ENCODE results near the gene LTF. TPM values are rescaled to one million over a fixed set of nuclear protein-coding genes. Genes with fewer than 3 reads are reported as not detected.

Gene LTF
- total and polyA plus RNA-seq, 9 of the 15 experiments (the other 6 are each of a cell fraction or from before 2014, with no cell fraction given): 0.07 TPM; not detected in 8

DNA sequence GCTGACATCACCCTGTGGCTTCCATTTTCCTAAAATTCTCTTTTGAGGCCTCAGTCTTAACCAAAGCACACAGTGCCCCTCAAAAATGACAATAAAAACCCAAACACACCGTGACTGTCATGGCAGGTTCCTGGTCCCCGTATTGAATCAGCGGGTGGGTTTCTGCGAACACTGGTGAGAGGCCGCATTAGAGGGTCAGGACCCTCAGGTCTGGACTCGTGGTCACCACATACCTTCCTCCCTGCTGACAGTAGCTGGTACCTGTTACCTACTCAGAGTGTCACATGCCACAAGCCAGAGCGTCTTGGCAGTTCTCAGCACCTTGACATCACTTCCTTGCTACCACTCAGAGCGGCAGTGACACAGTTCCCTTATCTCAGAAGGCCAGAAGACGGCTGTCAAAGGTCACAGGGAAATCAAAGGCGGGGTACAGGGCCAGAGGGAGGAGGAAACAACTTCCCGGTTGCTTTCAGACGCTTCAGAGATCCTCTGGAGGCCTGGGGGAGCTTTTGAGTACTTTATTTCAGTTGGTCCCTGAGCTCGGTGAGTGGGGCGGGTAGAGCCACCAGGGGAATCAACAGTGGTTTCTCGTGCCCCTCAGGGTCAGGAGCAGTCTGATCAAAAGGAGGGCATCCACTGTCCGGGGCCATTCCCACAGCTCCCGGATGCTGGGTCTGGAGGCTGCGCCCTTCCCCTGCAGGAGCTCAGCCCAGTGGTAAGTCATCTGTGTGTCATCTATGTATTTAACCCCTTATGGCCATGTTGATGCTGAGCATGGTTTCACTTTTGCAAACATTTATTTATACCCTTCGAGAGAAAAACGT is 57.7 kb downstream of the LTF start, which contains the start of the genes CCR5AS and CCRL2 (continued):
- TF ChIP-seq FOXJ2 (tag; IDR thresholded peaks at IDR 0.05): peak; percentile 87
- peak; percentile 84 for TF ChIP-seq NEUROD1 (IDR thresholded peaks at IDR 0.05; ENCODE audit: borderline replicate concordance, low read depth, low read length, partially characterized antibody)
- no peak for TF ChIP-seq U2AF1 (optimal IDR thresholded peaks at IDR 0.05; ENCODE audit: low read depth, low read length)
- no peak for TF ChIP-seq KDM2B (CRISPR knock-in tag; IDR thresholded peaks at IDR 0.05)
- TF ChIP-seq, protein P1, sequence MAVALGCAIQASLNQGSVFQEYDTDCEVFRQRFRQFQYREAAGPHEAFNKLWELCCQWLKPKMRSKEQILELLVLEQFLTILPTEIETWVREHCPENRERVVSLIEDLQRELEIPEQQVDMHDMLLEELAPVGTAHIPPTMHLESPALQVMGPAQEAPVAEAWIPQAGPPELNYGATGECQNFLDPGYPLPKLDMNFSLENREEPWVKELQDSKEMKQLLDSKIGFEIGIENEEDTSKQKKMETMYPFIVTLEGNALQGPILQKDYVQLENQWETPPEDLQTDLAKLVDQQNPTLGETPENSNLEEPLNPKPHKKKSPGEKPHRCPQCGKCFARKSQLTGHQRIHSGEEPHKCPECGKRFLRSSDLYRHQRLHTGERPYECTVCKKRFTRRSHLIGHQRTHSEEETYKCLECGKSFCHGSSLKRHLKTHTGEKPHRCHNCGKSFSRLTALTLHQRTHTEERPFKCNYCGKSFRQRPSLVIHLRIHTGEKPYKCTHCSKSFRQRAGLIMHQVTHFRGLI (CRISPR knock-in tag; IDR thresholded peaks at IDR 0.05): peak; percentile 34; the same call in 1 of the 2 replicates
- peak; percentile 58 for TF ChIP-seq TAF1 (IDR thresholded peaks at IDR 0.05; ENCODE audit: control insufficient read depth, extremely low read depth, insufficient read depth, low read length, severe bottlenecking)
- no peak for TF ChIP-seq DNMT1 (IDR thresholded peaks at IDR 0.05)
- peak; percentile 93 for TF ChIP-seq SPI1 (IDR thresholded peaks at IDR 0.05; ENCODE audit: borderline replicate concordance, low read depth, low read length)
- peak; percentile 89 for TF ChIP-seq ERF (CRISPR knock-in tag; IDR thresholded peaks at IDR 0.05)
- TF ChIP-seq PML (IDR thresholded peaks at IDR 0.05; ENCODE audit: low read length): peak; percentile 91
- TF ChIP-seq POLR2G (IDR thresholded peaks at IDR 0.05; ENCODE audit: low read depth, low read length): peak; percentile 59; the same call in 1 of the 2 replicates
- TF ChIP-seq NFIC (IDR thresholded peaks at IDR 0.05): peak; percentile 88
- peak; percentile 90 for TF ChIP-seq SMARCE1 (IDR thresholded peaks at IDR 0.05)
- 0 out of 2 replicates have a peak, but pooled peaks have one; percentile 42 for TF ChIP-seq GMEB1 (CRISPR knock-in tag; IDR thresholded peaks at IDR 0.05)
- TF ChIP-seq EGR1 (conservative IDR thresholded peaks at IDR 0.05): peak; percentile 56
- peak; percentile 65 for TF ChIP-seq PTTG1 (tag; IDR thresholded peaks at IDR 0.05; ENCODE audit: low read depth)
- TF ChIP-seq FOXK2 (conservative IDR thresholded peaks at IDR 0.05 in 1 of 2, IDR thresholded peaks at IDR 0.05 in 1 of 2; ENCODE audit: low read depth in 2 of 2): peak; percentile 69 to 79; a peak in 3 of 4 replicates
- no peak for TF ChIP-seq ZNF408 (CRISPR knock-in tag; IDR thresholded peaks at IDR 0.05; ENCODE audit: low read depth)
- TF ChIP-seq, protein P2, sequence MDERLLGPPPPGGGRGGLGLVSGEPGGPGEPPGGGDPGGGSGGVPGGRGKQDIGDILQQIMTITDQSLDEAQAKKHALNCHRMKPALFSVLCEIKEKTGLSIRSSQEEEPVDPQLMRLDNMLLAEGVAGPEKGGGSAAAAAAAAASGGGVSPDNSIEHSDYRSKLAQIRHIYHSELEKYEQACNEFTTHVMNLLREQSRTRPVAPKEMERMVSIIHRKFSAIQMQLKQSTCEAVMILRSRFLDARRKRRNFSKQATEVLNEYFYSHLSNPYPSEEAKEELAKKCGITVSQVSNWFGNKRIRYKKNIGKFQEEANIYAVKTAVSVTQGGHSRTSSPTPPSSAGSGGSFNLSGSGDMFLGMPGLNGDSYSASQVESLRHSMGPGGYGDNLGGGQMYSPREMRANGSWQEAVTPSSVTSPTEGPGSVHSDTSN (CRISPR knock-in tag; IDR thresholded peaks at IDR 0.05; ENCODE audit: low read depth): peak; percentile 27; the same call in 1 of the 2 replicates
- TF ChIP-seq, protein P2 (tag; conservative IDR thresholded peaks at IDR 0.05; ENCODE audit: low read depth): peak; percentile 75

Data from K562 (cell line).